ENCODE data around the gene FPGS.

DNA sequence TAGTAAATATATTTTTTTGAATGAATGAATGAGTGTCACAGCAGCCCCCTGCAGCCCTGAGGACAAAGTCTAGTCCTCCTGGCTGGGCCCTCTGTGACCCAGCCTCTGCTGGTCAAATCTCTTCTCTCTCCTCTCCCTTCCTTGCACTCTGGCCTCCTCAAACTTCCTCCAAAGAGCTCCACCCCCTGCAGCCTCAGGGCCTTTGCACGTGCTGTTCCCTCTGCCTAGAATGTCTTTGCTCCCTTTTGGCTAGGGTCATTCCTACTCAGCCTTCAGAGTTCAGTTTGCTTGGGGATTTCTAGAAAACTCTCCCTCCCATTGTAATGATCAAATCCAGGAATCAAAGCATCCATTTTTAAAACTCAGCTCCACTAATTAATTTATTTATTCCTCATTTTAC, 37.3 kb upstream of the FPGS start:
- TF ChIP-seq, protein P1, sequence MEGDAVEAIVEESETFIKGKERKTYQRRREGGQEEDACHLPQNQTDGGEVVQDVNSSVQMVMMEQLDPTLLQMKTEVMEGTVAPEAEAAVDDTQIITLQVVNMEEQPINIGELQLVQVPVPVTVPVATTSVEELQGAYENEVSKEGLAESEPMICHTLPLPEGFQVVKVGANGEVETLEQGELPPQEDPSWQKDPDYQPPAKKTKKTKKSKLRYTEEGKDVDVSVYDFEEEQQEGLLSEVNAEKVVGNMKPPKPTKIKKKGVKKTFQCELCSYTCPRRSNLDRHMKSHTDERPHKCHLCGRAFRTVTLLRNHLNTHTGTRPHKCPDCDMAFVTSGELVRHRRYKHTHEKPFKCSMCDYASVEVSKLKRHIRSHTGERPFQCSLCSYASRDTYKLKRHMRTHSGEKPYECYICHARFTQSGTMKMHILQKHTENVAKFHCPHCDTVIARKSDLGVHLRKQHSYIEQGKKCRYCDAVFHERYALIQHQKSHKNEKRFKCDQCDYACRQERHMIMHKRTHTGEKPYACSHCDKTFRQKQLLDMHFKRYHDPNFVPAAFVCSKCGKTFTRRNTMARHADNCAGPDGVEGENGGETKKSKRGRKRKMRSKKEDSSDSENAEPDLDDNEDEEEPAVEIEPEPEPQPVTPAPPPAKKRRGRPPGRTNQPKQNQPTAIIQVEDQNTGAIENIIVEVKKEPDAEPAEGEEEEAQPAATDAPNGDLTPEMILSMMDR (IDR thresholded peaks at IDR 0.05) = no peak
- TF ChIP-seq, protein P2, sequence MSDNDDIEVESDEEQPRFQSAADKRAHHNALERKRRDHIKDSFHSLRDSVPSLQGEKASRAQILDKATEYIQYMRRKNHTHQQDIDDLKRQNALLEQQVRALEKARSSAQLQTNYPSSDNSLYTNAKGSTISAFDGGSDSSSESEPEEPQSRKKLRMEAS (IDR thresholded peaks at IDR 0.05; ENCODE audit: low read depth) = no peak
- TF ChIP-seq, protein P3, sequence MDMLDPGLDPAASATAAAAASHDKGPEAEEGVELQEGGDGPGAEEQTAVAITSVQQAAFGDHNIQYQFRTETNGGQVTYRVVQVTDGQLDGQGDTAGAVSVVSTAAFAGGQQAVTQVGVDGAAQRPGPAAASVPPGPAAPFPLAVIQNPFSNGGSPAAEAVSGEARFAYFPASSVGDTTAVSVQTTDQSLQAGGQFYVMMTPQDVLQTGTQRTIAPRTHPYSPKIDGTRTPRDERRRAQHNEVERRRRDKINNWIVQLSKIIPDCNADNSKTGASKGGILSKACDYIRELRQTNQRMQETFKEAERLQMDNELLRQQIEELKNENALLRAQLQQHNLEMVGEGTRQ (IDR thresholded peaks at IDR 0.05; ENCODE audit: borderline replicate concordance, low read depth, low read length) = no peak
- TF ChIP-seq POLR2AphosphoS5 (IDR thresholded peaks at IDR 0.05; ENCODE audit: low read depth, low read length) (no peak), RXRA (IDR thresholded peaks at IDR 0.05; ENCODE audit: borderline replicate concordance, low read depth) (no peak)
